Ishikawa (cell line): Measurements from ENCODE around the gene STX18.

Experiments
- CEBPB ChIP-seq: IDR thresholded peaks from 2 replicates; pipeline ENCODE4 v1.6.1; 2012
- EP300 ChIP-seq: IDR thresholded peaks from 2 replicates; pipeline ENCODE4 v1.6.1; 2012; ENCODE audit warnings: borderline replicate concordance
- NFIC ChIP-seq: IDR thresholded peaks from 2 replicates; pipeline ENCODE4 v1.6.1; 2012
- RAD21 ChIP-seq: IDR thresholded peaks from 2 replicates; pipeline ENCODE4 v1.6.1; 2012; ENCODE audit warnings: low read depth
- TAF1 ChIP-seq: IDR thresholded peaks from 2 replicates; pipeline ENCODE4 v1.6.1; 2012; ENCODE audit warnings: low read depth, mild to moderate bottlenecking
- ZBTB7A ChIP-seq: IDR thresholded peaks from 2 replicates; pipeline ENCODE4 v1.6.1; 2012; ENCODE audit warnings: low read depth

GRCh38 chr4:4521136-4521535 lies 20.7 kb downstream of the STX18 start:
- peak; percentile 95 for TF ChIP-seq NFIC
- TF ChIP-seq TAF1 = no peak
- TF ChIP-seq ZBTB7A = no peak
- peak; percentile 60; the same call in 1 of the 2 replicates for TF ChIP-seq CEBPB
- TF ChIP-seq EP300 = peak; percentile 100
- TF ChIP-seq RAD21 = peak; percentile 16; the same call in 1 of the 2 replicates
